Prostate gland (tissue), 2 donors: ENCODE results near the gene ASB13.

Experiments used
- POLR2AphosphoS5 ChIP-seq: sonication (generic); formaldehyde crosslinking; IDR thresholded peaks from one replicate; pipeline ENCODE4 v1.6.1; 2017; ENCODE audit warnings: antibody characterized with exemption
- TF ChIP-seq, protein P1 (sequence below), 4 experiments: fragments of 200-600 bp in 2 of 4; fragments of 450-650 bp in 2 of 4; sonication (generic) in 2 of 4; IDR thresholded peaks; 1 replicate in 3 of 4; 2 replicates in 1 of 4; pipeline ENCODE4 v1.5.1; 2016 to 2019; ENCODE audit warnings: antibody characterized with exemption in 4 of 4, mild to moderate bottlenecking in 2 of 4, moderate library complexity in 2 of 4

- TF ChIP-seq, protein P1, sequence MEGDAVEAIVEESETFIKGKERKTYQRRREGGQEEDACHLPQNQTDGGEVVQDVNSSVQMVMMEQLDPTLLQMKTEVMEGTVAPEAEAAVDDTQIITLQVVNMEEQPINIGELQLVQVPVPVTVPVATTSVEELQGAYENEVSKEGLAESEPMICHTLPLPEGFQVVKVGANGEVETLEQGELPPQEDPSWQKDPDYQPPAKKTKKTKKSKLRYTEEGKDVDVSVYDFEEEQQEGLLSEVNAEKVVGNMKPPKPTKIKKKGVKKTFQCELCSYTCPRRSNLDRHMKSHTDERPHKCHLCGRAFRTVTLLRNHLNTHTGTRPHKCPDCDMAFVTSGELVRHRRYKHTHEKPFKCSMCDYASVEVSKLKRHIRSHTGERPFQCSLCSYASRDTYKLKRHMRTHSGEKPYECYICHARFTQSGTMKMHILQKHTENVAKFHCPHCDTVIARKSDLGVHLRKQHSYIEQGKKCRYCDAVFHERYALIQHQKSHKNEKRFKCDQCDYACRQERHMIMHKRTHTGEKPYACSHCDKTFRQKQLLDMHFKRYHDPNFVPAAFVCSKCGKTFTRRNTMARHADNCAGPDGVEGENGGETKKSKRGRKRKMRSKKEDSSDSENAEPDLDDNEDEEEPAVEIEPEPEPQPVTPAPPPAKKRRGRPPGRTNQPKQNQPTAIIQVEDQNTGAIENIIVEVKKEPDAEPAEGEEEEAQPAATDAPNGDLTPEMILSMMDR (IDR thresholded peaks at IDR 0.05), result no peak
- TF ChIP-seq POLR2AphosphoS5, result no peak
These were observed 4.4 kb upstream of the ASB13 start for GRCh38 chr10:5670662-5671375.
